GM10266 (cell line): ENCODE data around the gene CCSER1.

Experiments used
- DNase-seq: peaks from one replicate; pipeline ENCODE4 v3.0.0; 2012; ENCODE audit errors: extremely low spot score
- CTCF ChIP-seq: IDR thresholded peaks from 2 replicates; pipeline ENCODE4 v1.5.1; 2012; ENCODE audit warnings: mild to moderate bottlenecking, low read depth; ENCODE audit not compliant: control insufficient read depth, insufficient read depth; ENCODE audit errors: missing control alignments

The CCSER1 gene

GRCh38 chr4:90841676-90842075 lies 714.5 kb downstream of the CCSER1 start:
- no peak for TF ChIP-seq CTCF
- no peak for DNase-seq

DNA sequence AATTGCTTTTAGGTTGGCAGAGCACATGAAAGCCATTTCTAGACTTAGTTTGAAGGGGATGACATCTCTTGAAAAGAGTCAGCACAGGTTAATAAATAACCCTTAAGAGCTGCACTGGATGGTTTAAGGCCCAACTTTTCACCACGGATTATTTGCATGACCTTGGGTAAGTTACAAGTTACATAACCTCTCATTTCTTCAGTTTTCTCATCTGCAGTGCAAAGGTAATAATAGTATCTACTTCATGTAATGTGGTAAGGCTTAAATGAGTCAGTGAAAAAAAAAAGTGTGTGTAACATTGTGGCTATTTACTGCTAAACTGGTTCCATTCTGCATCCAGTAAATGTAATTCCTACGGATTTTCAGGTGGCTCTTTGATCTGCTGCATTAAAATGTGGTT lies 715.8 kb downstream of the CCSER1 start:
- no peak for TF ChIP-seq CTCF
- no peak for DNase-seq

DNA sequence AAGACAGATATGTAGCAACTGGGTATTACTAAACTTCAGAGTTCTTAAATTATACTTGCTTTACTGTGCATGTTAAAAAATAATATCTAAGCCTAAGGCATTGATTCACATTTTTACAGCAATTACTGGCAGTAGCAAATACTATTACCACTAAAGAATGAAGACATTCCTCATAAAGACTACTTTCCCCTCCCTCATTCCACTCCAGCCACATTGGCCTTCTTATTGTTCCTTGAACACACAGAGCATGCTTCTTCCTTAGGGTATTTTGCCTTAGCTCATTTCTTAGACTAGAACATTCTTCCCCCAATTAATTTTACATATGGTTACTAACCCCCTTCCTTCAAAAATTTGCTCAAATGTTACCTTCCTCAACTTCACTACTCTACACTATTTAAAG lies 717.0 kb downstream of the CCSER1 start:
- no peak for DNase-seq
- TF ChIP-seq CTCF = no peak

GRCh38 chr4:90845777-90846176 lies 718.6 kb downstream of the CCSER1 start:
- TF ChIP-seq CTCF = no peak
- DNase-seq = no peak

GRCh38 chr4:90852237-90852636 lies 725.0 kb downstream of the CCSER1 start:
- DNase-seq = no peak
- no peak for TF ChIP-seq CTCF

GRCh38 chr4:90855111-90855510 lies 727.9 kb downstream of the CCSER1 start:
- DNase-seq = no peak
- no peak for TF ChIP-seq CTCF

DNA sequence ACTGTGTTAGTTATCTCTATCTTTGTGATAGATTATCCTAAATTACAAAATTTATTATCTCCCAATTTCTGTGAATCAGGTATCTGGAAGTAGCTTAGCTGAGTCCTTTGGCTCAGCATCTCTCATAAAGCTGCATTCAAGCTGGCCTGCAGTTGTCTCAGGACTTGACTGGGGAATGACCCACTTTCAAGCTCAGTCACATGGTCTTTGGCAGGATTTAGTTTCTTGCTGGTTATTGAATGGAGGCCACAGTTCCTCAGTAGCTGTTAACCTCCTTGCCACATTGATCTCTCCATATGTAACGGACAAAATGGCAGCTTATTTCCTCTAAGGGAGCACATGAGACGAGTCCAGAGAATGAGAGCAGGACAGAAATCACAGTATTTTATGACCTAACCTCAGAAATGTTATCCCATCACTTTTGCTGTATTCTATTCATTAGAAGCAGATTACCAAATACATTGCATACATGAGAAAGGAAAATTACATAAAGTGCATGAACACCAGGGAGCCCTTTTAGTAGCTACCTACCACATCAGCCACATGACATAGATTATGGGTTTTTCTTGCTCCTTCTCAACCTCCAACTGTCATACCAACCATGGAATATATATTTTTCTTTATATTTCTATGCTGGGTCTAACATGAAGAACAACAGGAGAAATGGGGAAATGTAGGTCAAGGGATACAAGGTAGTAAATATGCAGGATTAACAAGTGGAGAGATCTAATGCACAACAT lies 730.1 kb downstream of the CCSER1 start:
- no peak for DNase-seq
- TF ChIP-seq CTCF = no peak
